Dedifferentiated amniotic fluid mesenchymal stem cell (primary cell): Measurements from ENCODE around the gene ARHGDIA.

ENCODE experiments used
- DNase-seq: peaks from one replicate; pipeline ENCODE4 v3.0.0-alpha.2; 2016; ENCODE audit errors: extremely low spot score

The ARHGDIA gene

DNA sequence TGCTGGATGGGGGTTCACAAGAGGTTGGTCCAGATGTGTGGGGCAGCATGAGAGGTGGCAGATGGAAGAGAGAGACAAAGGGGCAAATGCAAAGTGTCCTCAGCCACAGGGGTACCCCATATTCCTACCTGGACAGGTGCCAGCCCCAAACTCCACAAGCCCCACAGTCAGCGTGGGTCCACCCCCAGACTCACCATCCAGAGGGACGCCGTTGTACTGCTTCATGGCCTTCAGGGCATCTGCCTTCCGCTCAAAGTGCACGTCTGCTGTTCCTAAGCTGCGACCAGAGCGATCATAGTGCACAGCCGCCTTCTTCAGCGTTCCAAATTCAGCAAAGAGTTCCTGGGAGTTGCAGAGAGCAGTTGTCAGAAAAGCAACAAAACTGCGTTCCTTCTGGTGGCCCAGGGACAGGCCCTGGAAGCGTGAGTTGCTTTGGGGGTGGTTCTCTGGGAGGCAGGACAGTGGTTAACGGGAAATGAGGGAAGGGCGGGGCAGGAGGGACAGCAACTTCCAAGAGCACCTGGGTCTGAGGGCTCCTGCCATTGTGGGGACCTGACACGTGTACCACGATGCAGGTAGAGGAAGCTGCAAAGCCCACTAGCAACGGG is 18.0 kb upstream of the ARHGDIA start:
- no peak for DNase-seq

DNA sequence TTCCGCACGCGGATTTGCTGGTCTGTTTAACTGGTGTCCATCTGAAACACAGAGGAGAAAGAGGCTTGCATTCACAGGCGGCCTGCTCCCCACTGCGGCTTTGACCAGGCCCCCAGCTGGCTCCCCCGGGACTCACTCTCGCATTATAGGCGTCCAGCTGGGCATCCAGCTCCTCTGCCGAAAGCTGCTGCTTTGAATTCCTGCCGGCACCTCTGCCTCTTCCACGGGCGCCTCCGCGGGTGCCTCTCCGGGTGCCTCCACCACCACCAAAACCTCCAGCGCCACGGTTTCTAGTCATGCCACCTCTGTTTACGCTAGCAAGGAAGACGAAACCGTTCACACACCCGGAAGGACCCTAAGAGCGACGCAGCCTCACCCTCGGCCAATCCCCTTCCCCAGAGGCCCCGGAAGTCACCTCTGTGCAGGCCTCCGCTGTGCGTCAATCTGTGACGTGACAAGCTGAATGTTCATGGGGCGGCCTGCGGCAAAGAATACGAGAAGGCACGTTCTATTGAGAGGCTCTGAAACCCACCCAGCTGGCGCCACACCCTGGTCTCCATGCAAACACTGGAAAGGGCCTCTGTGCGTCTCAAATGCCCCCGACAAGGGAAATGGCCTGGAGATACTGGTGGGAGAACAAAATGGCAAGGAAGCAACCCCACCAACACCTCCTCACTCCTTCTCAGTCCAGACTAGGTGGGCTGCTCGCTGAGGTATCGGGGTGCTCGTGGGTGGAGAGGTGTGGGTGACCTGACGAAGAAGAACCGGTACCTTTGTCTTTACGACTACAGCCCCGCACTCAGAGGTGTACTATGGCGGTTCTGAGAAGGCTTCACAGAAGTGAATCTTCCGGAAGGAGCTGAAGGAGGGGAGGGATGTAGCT is 17.2 kb upstream of the ARHGDIA start:
- DNase-seq: no peak

DNA sequence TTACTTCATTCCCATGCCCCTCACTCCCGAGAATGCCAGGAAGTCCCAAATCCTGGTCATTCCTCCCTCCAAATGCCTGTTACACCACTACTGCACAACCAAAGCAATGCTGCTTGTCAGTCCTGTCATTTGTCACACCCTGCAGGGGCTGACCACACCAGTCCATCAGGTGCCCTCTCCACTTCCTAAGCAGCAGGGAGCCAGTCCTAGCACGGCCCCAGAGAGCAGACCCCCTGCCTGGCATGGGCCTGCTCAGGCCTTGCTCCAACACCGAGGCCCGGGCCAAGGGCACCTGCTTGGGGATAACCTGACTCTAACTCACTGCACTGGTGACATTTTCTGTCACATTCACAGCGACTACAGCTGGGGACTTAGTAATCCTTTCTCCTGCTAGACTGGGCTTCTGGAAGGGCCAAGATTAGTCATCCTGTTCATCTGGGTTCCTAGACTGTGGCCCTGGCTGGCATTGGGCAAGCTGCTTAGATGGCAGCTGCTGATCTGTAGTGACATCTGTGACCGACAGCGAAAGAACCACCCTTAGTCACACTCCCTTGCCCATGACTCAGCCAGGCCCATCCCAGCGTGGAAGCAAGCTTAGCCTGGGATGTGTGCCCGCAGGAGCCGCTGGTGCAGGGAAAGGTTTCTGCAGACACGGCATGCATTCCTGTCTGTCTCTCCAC is 14.9 kb upstream of the ARHGDIA start:
- DNase-seq: no peak

DNA sequence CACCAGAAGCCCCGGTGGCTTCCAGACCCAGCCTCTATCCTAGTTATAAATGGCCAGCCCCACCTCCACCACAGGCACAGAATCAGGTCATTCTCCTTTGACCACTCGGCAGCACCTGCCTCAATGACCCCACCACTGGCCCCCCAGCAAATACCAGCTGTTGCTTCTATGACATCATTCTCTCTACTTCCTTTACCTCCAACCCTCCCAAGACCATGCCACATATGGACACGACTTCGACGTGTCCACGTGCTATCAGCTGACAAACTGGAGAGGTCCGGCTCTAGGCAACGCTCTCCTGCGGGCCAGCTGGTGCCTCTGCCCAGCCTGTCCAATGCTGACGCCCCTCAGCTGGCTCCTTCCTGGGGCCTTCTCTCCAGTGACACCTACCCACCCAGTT is 14.3 kb upstream of the ARHGDIA start:
- DNase-seq: no peak

DNA sequence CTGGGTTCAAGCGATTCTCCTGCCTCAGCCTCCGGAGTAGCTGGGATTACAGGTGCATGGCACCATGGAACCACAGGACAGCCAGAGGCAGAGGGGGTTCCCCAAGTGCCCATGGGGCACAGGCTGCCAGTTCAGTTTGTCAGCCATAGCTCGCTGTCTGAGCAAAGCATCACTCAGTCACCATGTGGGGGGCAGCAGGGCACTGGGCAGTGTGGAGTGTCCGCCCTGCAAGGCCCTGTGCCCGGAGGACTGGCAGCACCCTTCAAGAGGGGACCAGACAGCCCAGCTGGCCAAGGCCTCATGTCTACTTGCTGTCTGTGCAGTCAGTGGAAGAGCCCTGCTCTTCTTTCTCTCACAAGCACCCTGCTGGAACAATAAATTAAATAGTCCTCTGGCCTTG is 13.8 kb upstream of the ARHGDIA start:
- DNase-seq: no peak

DNA sequence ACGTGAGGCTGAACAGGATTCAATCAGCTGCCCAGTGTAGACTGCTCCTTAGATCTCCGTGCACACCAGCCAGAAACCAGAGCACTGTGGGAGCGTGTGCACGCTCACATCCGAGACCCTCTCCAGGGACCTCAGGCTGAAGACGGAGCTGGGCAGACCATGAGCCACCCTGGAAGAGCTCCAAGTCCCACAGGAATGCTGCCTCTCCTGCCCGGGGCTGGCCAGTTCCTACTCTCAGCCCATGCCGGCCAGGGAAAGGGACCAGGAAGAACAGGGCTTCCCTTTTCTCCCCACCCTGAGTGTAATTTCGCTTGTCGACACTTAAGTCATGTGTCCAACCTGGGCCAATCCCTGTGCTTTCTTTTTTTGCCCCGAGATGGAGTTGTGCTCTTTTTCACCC is 13.4 kb upstream of the ARHGDIA start:
- no peak for DNase-seq

DNA sequence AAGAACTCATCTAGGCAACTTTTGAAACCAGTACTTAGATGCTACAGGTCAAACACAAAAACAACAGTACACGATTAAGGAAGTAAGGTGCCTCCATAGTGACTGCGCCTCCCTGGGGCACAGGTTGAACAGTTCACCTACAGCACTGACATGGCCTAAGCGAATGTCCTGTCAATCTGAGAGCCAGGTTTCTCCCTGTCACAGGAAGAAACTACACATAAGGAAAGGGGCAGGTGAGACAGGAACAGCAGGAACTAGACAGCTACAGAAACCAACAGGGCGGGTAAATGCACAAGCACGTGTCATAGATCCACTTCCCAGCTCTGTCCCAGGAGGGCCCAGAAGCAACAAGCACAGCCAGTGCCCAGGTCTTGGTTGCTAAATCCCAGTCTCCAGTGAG is 8.0 kb upstream of the ARHGDIA start:
- DNase-seq: no peak

DNA sequence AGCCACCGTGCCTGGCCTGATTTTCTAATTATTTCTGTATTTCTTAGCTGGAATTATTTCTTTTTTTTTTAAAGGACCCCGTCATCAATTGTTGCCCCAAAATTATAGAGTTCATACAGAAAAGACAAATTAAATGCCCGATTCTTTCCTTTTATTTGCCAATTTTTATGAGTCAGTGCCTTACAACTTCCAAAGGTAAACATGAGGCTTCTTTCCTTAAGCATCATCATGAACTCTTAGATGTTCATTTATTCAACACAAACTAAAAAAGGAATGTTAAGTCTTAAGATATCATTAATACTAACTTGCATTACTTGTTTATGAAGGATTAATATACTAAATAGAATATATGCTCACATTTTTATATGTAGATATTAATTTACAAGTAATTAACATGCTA is 7.2 kb upstream of the ARHGDIA start:
- DNase-seq: no peak

DNA sequence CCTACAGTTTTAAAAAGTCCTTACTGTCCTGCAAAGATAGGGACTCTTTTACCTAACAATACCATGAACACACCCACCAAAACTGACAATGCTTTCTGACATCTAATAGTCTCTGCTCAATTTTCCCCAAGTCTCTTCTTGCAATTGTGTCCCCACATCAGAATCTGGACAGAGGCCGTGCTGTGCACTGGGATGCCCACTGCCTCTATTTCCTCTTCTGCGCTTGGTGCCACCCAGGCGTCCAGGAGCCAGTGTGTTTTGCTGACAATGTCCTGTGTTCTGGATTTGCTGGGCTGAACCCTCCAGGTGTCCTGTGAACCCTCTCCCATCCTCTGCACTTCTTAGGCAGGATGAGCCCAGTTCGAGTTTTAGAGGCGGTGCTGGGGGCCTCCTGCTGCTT is 6.4 kb upstream of the ARHGDIA start:
- DNase-seq: no peak

DNA sequence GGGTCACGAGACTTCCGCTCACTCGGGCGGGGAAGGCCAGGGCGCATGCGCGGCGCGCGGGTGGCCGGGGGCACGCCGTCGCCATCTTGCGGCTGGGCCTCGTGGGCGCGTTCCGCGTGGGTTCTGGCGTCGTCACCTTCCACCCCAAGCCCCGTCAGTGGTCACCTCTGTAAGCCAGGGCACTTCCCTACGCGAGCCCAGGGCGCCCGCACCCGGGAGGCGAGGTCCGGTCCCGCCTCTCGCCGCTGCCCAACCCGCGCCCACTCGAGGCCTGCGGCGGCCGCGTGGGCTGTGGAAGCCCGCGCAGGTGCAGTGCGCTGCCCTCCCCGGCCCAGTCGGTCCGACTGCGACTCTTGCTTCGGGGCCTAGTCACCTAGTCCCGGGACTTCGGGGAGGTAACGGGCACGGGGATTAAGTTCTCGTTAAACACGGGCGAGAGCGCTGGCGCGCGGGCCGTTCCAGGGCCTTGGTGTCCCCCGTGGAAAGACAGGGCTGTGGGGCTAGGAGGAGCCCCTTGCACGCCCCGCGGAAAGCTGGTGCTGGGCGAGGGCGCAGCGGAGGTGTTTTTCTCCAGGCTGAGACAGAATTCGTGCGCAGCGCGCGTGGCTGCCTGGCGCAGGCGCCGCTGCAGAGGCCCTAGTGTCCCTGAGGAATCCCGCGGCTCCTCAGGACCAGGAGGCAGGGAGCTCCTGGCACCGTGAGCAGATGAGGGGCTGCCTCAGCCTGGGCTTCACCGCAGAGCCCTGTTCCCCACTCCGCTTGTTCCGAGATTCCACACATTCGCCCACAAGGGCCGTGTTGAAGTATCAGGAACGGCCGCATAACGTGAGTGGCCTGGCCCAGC is 472 bp upstream of the ARHGDIA start:
- peak; percentile 81 for DNase-seq

DNA sequence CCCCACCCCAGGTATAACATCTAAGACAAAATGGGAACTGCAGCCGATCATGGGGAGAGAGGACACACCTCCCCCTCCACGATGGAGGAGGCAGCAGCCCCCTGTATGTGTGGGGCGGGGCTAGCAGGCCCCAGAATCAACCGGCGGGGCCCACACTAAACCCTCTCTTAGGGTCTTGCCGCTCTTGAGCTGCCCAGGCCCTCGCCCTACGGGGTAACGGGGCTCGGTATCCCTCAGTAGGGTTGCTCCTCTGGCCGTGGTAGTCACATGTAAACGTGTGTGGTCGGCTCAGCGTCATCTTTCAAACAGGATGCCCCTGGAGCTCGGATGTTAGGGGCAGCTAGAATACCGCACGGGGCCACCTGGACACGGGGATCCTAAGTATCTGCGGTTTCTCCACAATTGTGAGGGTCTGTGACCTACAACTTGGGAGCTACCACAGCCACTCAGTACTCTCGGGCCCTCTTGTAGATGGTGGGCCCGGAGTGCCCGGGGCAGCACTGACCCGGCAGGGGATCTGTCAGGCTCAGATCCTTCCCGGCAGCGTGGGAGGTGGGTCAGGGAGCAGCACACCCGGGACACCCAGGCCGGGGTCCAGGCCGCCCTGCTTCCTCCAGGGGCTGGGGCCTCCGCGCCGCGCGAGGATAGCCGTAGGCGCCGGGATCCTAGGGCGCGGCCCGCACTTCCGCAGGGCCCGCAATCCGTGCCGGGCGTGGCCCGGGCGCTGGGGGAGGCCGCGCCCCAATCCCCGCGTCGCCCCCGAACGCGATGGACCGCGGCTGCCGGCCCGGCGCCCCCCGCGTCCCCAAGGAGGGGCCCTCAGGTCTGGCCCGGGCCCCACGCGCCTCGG is 781 bp downstream of the ARHGDIA start:
- DNase-seq: no peak

DNA sequence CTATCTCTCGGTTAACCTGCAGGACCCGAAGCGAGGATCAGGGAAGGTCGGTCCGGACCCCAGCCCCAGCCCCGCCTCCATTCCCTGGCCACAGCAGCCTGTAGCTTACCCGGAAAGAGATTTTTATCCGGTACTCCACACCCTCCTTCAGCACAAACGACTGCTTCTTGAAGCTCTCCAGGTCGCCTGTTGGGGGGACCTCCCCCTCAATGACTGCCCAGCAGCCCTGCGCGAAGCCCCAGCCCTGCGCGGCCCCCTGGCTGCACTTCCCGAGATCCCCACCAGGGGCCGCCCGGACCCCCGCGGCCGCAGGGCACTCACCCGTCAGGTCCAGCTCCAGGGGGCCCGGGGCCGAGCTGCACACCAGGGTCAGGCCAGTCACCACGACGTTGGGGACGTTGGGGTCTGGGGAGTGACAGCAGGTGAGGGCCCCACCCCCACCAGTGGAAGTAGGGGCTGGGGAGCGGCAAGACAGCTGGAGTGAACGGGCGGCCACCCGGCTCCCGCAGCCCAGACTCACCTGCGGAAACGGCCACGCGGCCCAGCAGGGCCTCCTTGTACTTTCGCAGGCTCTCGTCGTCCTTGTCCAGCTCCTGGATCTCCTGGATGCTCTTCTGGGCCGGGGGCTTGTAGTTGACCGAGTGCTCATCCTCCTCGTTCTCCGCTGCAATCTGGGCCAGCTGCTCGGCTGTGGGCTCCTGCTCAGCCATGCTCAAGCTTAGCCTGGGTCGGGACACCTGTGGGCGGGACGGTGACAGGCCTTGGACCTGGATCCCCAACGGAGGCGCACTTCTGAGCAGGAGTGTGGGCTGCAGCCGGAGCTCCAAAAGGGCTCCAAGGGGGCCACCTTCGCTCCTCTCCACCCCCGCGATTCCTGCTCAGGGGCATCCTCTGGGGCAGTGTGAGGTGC is 1.7 kb downstream of the ARHGDIA start:
- DNase-seq: no peak

DNA sequence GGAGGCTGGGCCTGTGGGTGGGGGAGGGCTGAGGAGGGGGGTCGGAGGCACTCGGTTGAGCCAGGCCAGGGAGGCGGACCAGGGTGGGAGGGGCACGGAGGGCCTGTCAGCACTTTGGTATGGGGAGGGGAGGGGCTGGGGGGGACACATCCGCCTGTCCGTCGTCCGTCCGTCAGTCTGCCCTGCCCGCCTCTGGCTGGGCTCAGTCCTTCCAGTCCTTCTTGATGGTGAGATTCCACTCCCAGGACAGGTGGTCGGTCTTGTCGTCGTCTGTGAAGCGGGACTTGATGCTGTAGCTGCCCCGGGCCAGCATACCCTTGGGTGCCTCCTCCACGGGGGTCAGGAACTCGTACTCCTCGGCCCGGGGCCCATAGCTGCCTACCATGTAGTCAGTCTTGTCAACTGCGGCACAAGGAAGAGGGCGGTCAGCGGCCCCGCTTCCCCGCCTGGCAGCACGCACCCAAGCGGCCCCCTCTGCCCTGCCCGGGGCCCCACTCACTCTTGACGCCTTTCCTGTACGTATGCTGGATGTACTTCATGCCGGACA is 2.4 kb downstream of the ARHGDIA start:
- DNase-seq: peak; percentile 58

DNA sequence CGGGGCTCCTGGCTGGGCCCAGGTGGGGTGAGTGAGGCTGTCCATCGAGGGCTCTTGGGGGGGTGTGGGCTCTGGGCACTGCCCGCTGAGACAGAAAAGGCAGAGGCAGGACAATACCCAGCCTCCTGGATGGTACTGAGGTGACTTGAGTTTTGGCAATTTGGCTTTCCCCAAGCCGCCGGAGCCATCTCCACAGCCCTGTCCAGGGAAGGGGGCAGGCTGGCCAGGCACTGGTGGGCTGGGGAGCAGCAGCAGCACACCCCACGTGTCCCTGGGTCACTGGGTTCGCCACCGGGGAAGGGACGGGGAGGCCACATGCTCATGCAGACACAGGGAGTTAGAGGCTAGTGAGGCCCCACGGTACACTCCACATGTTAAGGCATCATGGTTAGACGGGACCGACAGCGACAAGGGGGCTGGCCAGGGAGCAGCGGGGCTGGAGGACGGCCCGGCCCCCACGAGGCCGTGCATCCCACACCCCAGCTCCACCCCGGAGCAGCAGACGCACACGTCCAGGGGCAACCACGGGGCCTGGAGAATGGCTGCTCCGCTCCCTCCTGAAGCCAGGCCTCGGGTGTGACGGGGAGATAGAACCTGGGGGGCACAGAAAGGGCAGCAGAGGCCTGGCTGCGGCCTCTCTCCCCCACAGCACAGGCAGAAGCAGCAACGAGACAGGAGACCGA is 3.0 kb downstream of the ARHGDIA start:
- no peak for DNase-seq

DNA sequence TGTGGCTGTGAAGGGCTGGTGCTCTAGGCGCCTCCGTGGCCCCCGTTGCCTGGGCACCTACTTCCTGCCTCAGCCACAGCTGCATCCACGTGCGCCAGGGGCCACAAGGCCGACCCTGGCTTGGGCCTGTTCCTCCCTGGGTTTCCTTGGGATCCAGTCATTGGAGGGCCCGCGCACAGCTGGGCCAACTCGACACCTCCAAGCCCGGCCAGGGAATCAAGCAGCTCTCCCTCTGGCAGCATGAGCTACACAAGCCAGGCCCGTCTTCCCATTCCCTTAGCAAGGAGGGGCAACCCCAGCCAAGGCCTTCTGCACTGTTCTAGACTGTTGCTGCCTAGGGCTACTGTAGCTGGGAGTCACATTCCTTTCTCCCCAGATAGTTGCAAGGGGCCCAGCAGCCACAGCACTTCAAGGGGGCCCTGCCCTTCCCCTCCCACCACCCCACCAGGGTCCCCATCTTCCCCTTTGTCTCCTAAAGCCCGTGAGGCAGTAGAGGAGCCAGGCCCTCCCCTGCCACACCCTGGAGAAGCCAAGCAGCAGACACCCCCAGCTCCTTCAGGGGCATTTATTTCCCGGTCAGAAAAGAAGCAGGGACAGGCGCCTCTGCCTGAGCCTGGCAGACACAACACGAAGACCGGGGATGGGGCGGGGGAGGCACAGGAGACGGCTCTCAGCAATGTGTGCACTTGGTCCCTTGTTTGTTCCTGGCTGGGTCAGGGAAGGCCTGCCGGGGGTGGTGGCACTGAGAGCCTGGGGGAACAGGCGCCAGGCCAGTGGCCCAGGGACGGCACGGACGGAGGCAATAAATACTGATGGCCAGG is 3.8 kb downstream of the ARHGDIA start:
- peak; percentile 36 for DNase-seq

DNA sequence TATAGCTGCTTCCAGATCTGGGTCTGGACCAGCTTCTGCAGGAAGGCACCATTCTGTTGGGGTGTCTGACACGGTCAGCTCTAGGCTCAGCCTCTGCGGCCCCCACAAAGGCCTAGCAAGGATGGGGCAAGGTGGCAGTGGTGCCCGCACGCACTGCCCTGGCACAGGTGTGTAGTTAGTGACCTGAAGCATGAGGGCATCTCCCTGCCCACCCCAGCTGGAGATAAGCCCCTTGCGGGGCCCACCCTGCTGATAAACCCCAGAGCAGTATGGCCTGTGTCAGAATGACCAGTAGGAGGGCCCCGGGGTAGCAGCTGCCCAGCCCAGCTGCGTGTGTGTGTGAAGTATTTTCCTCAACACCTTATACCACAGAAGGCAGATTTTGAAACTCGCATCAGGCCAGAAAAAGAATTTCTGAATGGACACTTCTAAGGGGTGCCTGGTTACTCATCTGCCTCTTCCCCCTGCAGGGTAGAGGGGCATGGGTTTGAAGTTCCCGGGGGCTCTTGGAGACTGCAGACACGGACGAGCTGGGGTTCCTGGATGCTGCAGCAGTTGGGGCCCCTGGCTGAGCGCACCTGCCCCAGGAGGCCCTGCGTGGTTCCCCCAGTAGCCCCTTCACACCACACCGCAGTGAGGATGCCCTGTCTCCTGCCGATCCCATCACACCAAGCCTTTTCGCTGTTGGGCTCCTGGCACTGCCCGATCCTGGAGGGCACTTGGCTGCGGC is 4.5 kb downstream of the ARHGDIA start:
- DNase-seq: no peak

DNA sequence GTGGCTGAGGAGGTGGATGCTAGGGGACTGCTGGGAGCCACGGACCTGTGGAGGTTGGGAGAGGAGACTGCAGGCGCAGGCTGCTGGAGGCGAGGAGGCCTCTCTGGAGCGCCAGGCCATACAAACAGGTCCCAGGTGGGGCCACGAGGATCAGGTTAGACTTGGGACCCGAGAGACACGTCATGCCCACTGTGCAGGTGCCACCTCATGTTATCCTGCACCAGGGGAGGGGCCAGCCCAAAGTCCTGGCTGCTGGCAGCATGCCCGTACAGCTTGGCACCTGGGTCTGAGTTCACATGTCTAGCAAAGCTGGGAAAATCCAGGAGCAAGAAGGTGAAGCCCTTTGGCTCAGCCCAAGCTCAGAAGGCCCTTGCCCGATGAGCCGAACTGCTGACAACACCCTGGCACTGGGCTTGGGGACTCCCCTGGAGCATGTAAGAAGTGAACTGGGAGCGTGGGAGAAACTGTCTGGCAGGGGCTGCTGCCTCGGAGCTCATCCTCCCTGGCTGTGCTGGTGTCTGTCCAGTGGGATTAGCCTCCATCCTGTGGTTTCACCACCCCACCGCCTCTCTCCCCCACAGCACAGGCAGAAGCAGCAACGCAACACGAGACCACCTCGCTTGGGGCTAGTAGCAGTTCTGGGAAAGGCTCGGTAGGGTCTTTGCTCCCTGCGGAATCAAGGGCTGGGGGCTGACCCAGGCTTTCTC is 5.3 kb downstream of the ARHGDIA start:
- DNase-seq: no peak
